ENCODE data around the gene OR4K1. TPM values are rescaled to one million over a fixed set of nuclear protein-coding genes. Genes with fewer than 3 reads are reported as not detected.

Gene OR4K1
- total RNA-seq, 4 donors from 2014 or later: not detected

- H3K9me3 ChIP-seq: no peaks in the 10 kb centered on the region
- no peak overlapping the region for H3K4me3 ChIP-seq (replicated peaks in 1 of 3)
- intact Hi-C loops (cut with DNase I): no loop called here
- TF ChIP-seq CTCF (IDR thresholded peaks at IDR 0.05) (no peak), POLR2A (IDR thresholded peaks at IDR 0.05) (no peak)
- 39 to 47% methylated on average over 3 of the region's 3 CpGs for WGBS, 2 donors
- no peak for DNase-seq
- no peaks in the 10 kb centered on the region for H3K27me3 ChIP-seq
- H3K36me3 ChIP-seq: no peaks in the 10 kb centered on the region
- no peak overlapping the region for H3K27ac ChIP-seq
- H3K4me1 ChIP-seq: no peaks in the 10 kb centered on the region
These were observed 19.6 kb upstream of the OR4K1 start for GRCh38 chr14:19911114-19911513.

- no peaks in the 10 kb centered on the region for H3K4me1 ChIP-seq
- no peak overlapping the region for H3K4me3 ChIP-seq (replicated peaks in 1 of 3)
- no peaks in the 10 kb centered on the region for H3K36me3 ChIP-seq
- DNase-seq: no peak
- no peaks in the 10 kb centered on the region for H3K27me3 ChIP-seq
- intact Hi-C loops (cut with DNase I): no loop called here
- no peak overlapping the region for H3K27ac ChIP-seq
- 63 to 71% methylated on average over 3 of the region's 3 CpGs for WGBS, 2 donors
- no peaks in the 10 kb centered on the region for H3K9me3 ChIP-seq
- TF ChIP-seq POLR2A (IDR thresholded peaks at IDR 0.05): no peak
- no peak for TF ChIP-seq CTCF (IDR thresholded peaks at IDR 0.05)
These were observed 13.5 kb upstream of the OR4K1 start for GRCh38 chr14:19917243-19917642.

DNA sequence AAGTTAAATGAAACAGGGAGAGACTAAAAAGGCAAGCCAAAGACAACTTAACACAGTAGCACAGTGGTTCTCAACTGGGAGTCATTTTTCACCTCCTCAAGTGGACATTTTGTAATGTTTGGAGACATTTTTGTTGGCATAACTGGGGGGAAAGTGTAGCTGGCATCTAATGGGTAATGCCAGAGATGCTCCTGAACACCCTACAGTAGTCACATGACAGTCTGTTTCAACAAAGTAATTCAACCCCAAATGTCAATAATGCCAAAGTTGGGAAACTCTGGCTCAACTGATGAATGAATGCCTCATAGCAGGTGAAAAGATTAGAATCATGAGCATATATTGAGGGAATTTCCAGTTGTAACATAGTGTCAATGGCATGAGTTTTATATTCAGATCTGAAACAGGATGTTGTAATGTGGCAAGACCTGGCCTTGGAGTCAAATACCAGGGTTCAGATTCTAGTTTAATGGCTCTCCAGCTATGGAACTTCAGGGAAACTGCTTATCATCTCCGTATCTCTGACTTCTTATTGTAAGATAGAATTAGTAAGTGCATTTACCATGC, 12.7 kb upstream of the OR4K1 start:
- Histone ChIP-seq H3K27me3 (no peaks in the 10 kb centered on the region), H3K9me3 (no peaks in the 10 kb centered on the region), H3K36me3 (no peaks in the 10 kb centered on the region), H3K4me3 (replicated peaks in 1 of 3) (no peak overlapping the region), H3K27ac (no peak overlapping the region), H3K4me1 (no peaks in the 10 kb centered on the region)
- intact Hi-C loops (cut with DNase I): no loop called here
- TF ChIP-seq CTCF (IDR thresholded peaks at IDR 0.05) (no peak), POLR2A (IDR thresholded peaks at IDR 0.05) (no peak)
- 57 to 70% methylated on average over 1 of the region's 1 CpG for WGBS, 2 donors
- no peak for DNase-seq

GRCh38 chr14:19918553-19919264, 12.0 kb upstream of the OR4K1 start:
- no peak overlapping the region for H3K4me3 ChIP-seq (replicated peaks in 1 of 3)
- DNase-seq: no peak
- H3K27me3 ChIP-seq: no peaks in the 10 kb centered on the region
- no peak overlapping the region for H3K27ac ChIP-seq
- no peaks in the 10 kb centered on the region for H3K9me3 ChIP-seq
- H3K4me1 ChIP-seq: no peaks in the 10 kb centered on the region
- TF ChIP-seq CTCF (IDR thresholded peaks at IDR 0.05): no peak
- TF ChIP-seq POLR2A (IDR thresholded peaks at IDR 0.05): no peak
- 55 to 57% methylated on average over 4 of the region's 4 CpGs for WGBS, 2 donors
- H3K36me3 ChIP-seq: no peaks in the 10 kb centered on the region
- intact Hi-C loops (cut with DNase I): no loop called here

- H3K4me1 ChIP-seq: no peaks in the 10 kb centered on the region
- TF ChIP-seq POLR2A (IDR thresholded peaks at IDR 0.05) (no peak), CTCF (IDR thresholded peaks at IDR 0.05) (no peak)
- no peak within 1 kb of the TSS for H3K4me3 ChIP-seq (replicated peaks in 1 of 3)
- DNase-seq: no peak
- no peak within 1 kb of the TSS for H3K27ac ChIP-seq
- H3K9me3 ChIP-seq: no peaks in the 10 kb centered on the region
- intact Hi-C loops (cut with DNase I): no loop called here
- H3K27me3 ChIP-seq: no peaks in the 10 kb centered on the region
- H3K36me3 ChIP-seq: no peaks in the 10 kb centered on the region
These were observed 10.6 kb upstream of the OR4K1 start, which contains the start of gene OR4K5 for GRCh38 chr14:19920021-19920657. Gene OR4K5 (plus strand): TSS chr14:19920607. CDS start chr14:19920607, 0 bp downstream.
